Right ventricle myocardium superior (tissue), 1 donor: ENCODE data around the gene SREBF1. TPM values are rescaled to one million over a fixed set of nuclear protein-coding genes. Genes with fewer than 3 reads are reported as not detected.

ENCODE experiments used
- ATAC-seq: fragments of 200-7000 bp; cut with Tn5 transposase; one replicate; pipeline ENCODE4 v1.9.1; 2020; ENCODE audit warnings: mild to moderate bottlenecking; ENCODE audit not compliant: poor library complexity
- DNase-seq: peaks from one replicate; pipeline ENCODE4 v3.0.0-alpha.2; 2020
- intact Hi-C: fragments of 100-400 bp; cut with DNase I; formaldehyde crosslinking; loops from one replicate; pipeline ENCODE4 v1.11.2; 2022
- total RNA-seq: library from RNA; stranded (reverse); fragmentation: NEBNext Ultra II Directional; extraction: Animal tissue kit (Norgen Biotek cat#: 25700); gene quantifications from one replicate; pipeline ENCODE4 v1.2.1, GENCODE V29; 2021
- donor health status: DM: no; HTN: yes; CAD: no; lungs with severe emphysema.

SREBF1 gene
- total RNA-seq, 1 donor from 2014 or later, result 14.7 TPM

GRCh38 chr17:17844500-17844899, 7.7 kb upstream of the SREBF1 start:
- intact Hi-C loops, result no loop called here
- DNase-seq (no peak), ATAC-seq (no peak)

- intact Hi-C loops, result no loop called here
- no peak for ATAC-seq
- no peak for DNase-seq
Measured at GRCh38 chr17:17844079-17844478, 7.3 kb upstream of the SREBF1 start.

GRCh38 chr17:17843096-17843495, 6.3 kb upstream of the SREBF1 start:
- intact Hi-C loops, result no loop called here
- ATAC-seq, result no peak
- DNase-seq, result no peak

DNA sequence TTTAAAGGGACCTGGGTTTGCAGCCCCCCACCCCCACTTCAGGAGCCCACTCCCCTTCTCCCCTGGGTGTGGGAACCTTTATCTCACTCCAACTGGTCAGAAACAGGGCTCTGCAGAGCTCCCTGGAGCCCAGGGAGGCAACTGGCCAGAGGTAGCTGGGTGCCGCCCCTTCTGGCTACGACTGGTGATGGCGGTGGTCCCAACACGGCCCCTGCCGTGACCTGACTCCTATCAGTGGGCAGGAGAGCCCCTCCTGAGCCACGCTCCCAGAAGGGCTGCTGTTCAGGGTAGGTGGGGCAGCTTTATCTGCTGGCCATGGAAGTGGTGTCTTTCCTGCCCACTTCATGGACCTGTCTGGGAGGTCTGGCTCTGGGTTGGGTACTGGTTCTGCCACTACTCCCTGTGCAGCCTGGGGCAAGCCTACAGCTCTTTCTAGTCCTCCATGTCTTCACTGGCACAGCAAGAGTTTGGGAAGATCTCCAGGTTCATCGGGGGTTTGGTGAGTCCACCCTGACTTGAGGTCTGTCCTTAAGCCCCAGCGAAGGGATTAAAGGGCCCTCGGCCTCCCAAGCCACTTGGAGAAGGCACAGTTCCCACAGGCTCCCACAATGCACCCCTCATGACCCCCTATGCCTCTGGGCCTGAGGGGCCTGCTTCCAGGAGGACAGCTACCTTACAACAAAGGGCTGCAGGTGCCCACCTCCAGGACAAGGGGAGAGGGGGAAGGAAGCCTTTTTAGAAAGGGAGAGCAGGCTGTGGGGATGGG, 5.5 kb upstream of the SREBF1 start:
- ATAC-seq (no peak), DNase-seq (no peak)
- intact Hi-C loops, result no loop called here

GRCh38 chr17:17841601-17842025, 4.8 kb upstream of the SREBF1 start:
- intact Hi-C loops, result no loop called here
- peak; percentile 55 for ATAC-seq
- peak; percentile 82 for DNase-seq

- DNase-seq (no peak), ATAC-seq (peak; percentile 0)
- intact Hi-C loops, result no loop called here
Measured at GRCh38 chr17:17840751-17841591, 4.2 kb upstream of the SREBF1 start.

DNA sequence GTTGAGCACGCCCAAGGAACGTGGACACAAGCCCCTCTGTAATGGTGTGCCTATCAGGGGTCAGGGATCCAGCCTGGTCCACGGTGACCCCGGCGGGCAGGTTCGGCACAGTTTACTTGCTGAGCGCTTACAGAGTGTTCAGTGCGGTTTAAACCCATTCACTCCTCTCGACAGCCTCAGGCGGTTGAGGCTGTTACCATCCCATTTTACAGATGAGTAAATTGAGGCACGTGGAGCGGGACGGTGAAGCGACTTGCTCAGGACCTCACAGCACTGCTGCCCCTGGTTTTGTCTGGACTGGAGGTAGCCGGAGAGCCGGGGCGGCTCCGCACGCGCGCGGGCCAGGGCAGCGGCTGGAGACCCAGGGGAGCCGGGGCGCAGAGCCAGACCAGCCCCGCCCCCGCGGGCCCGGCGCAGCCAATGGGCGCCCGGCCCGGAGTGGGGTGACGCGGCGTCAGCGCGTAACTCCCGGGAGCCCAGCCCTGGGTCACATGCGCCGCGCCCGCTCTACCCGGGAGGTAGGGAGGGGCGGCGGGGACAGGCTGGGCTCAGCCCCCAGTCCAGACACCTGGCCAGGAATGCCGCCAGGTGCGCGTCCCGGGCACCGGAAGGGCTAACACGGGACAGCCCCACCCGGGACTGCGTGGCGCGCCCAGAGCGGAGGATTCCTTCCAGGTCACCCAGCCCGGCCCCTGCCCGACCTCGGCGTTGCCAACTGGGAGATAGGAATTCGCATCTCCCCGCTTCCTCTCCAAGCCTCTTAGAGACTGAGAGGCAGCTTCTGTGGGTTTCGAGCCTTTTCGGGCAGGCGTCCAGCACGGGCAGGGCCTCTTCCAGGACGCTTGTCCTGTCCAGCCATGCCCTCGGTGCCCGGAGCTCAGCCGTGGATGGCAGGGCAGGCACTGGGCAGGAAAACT, 3.3 kb upstream of the SREBF1 start:
- ATAC-seq (peak; percentile 73), DNase-seq (peak; percentile 93)
- intact Hi-C loops, result no loop called here

- DNase-seq (peak; percentile 76), ATAC-seq (no peak)
- intact Hi-C loops, result no loop called here
Measured at GRCh38 chr17:17837966-17838962, 1.5 kb upstream of the SREBF1 start.

DNA sequence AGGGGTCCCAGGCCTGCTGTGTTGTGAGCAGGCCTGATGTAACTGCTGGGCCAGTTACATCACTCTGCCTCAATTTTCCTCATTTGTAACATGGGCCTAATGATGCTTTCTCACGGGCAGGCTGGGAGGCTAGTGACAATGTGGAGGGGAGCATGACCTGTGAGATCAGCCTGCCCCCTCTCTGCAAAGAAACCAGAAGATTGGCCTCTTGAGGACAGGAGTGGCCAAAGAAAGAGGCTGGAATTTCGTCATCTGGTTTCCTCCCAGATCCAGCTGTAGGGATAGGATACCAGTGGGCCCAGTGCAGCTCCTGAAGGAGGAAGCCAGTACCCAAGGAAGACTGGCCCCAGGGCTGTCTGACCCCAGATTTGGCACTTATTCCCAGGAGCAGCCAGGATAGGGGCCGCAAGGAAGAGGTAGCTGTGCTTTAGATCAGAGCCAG, 615 bp upstream of the SREBF1 start:
- intact Hi-C loops, result no loop called here

GRCh38 chr17:17836250-17836817, 452 bp downstream of the SREBF1 start:
- intact Hi-C loops, result no loop called here
- ATAC-seq (peak; percentile 85), DNase-seq (peak; percentile 98)

More for the DNA sequence above, 615 bp upstream of the SREBF1 start:
- DNase-seq (no peak), ATAC-seq (peak; percentile 1)

DNA sequence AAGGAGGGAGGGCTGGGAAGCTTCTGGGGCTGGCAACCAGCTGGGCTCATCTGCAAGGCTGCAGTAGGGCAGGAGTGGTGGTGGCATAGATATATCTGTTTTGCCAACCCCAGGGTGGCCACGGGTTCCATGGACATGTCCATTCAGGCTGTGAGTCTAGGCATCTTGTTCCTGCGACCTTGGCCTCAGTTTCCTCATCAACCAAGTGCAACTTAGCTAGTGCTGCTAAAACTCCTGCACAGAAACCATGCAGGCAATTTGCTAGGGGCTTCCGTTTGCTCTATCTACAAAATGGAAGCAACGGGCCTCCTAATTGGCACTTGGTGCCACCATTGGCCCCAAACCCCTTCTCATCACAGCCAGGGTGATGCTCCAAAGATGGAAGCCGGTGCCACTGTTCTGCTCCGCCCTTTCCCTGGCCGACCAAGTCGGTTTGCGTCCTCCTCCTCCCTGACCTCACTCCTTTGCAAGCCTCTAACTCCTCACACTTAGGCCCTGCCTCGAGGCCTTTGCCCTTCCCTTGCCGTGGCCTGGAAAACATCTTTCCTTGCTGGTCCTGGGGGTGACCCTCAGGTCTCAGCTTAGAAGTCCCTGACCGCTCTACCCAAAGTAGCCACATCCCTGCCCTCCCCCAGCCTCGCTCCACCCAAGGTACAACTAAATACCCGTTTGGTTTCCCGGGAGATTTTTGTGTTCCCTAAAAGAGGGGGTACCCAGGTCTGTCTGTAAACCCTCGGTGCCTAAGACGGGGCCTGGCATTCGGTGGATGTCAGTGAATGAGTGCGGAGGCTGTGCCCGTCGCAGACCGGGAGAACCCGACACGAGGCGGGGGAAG, 1.2 kb downstream of the SREBF1 start:
- intact Hi-C loops, result no loop called here
- DNase-seq, result no peak
- no peak for ATAC-seq

GRCh38 chr17:17834974-17835373, 1.8 kb downstream of the SREBF1 start:
- no peak for DNase-seq
- ATAC-seq, result no peak
- intact Hi-C loops, result no loop called here

DNA sequence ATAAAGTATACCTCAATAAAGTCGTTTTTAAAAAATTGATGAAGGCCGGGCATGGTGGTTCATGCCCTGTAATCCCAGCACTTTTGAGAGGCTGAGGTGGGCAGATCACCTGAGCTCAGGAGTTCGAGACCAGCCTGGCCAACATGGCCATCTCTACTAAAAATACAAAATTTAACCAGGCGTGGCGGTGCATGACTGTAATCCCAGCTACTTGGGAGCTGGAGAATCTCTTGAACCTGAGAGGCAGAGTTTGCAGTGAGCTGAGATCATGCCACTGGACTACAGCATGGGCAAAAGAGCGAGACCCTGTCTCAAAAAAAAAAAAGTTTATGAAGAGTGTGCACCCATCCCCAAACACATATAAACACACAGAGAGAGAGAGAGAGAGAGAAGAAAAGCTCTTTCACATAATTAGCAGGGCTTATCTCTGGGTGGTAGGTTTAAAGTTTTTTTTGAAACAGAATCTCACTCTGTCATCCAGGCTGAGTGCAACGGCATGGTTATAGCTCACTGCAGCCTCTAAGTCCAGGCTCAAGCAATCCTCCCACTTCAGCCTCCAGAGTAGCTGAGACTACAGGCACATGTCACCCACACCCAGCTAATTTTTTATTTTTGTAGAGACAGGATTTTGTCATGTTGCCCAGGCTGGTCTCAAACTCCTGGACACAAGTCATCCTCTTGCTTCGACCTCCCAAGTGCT, 3.0 kb downstream of the SREBF1 start:
- ATAC-seq (no peak), DNase-seq (no peak)

GRCh38 chr17:17832032-17832363, 4.8 kb downstream of the SREBF1 start:
- intact Hi-C loops, result no loop called here
- no peak for DNase-seq
- ATAC-seq, result no peak

More for the DNA sequence above, 3.0 kb downstream of the SREBF1 start:
- intact Hi-C loops, result no loop called here

- ATAC-seq (no peak), DNase-seq (no peak)
- intact Hi-C loops, result no loop called here
Measured at GRCh38 chr17:17831208-17832031, 5.4 kb downstream of the SREBF1 start.
